HEK293 (cell line): ENCODE measurements around the gene SYNE1.

ENCODE experiments used
- CTCF ChIA-PET: fragments of 350-600 bp; formaldehyde crosslinking; extraction: SDS; loops from one replicate; lab custom pipeline; 2021; ENCODE audit warnings: antibody characterized with exemption; lab: Yijun Ruan, JAX
- POLR2A ChIA-PET: fragments of 300-600 bp; formaldehyde crosslinking; extraction: SDS; loops from one replicate; lab custom pipeline; 2020; ENCODE audit warnings: antibody characterized with exemption, inconsistent platforms; lab: Yijun Ruan, JAX
- H3K27ac ChIP-seq: fragments of 200-500 bp; sonication (Bioruptor generic); 2 replicates; pipeline ENCODE4 v1.5.1; 2014; ENCODE audit warnings: low read depth, low read length, control low read depth, inconsistent platforms; ENCODE audit errors: extremely low read depth
- H3K36me3 ChIP-seq, 2 experiments: fragments of 200-500 bp in 1 of 2; sonication (Bioruptor generic) in 1 of 2; 1 replicate in 1 of 2; 2 replicates in 1 of 2; pipeline ENCODE4 v1.5.1; 2014 to 2017; ENCODE audit warnings: inconsistent platforms in 2 of 2, low read length in 2 of 2; ENCODE audit not compliant: control insufficient read depth in 2 of 2, insufficient read depth in 1 of 2
- H3K4me1 ChIP-seq: fragments of 200-500 bp; sonication (Bioruptor generic); 2 replicates; pipeline ENCODE4 v1.5.1; 2014; ENCODE audit warnings: mild to moderate bottlenecking, low read length, inconsistent platforms; ENCODE audit not compliant: control insufficient read depth, insufficient read depth
- H3K4me3 ChIP-seq: 2 replicates; pipeline ENCODE4 v1.5.1; 2011; ENCODE audit warnings: low read depth, mild to moderate bottlenecking, control low read depth, low read length, moderate library complexity
- H3K9me3 ChIP-seq: fragments of 200-500 bp; sonication (Bioruptor generic); 2 replicates; pipeline ENCODE4 v1.5.1; 2014; ENCODE audit warnings: low read depth, low read length, inconsistent platforms; ENCODE audit not compliant: control insufficient read depth, insufficient read depth
- EGR2 ChIP-seq: fragments of 450-650 bp; formaldehyde crosslinking; IDR thresholded peaks from 2 replicates; pipeline ENCODE4 v1.5.1; 2016; ENCODE audit warnings: low read depth, missing biosample characterization, missing genetic modification characterization
- KLF1 ChIP-seq: fragments of 450-650 bp; formaldehyde crosslinking; IDR thresholded peaks from 2 replicates; pipeline ENCODE4 v1.5.1; 2016; ENCODE audit warnings: missing biosample characterization, missing genetic modification characterization
- MEIS1 ChIP-seq: sonication (generic); formaldehyde crosslinking; IDR thresholded peaks from 2 replicates; pipeline ENCODE4 v1.8.1; 2022; ENCODE audit warnings: missing genetic modification reagents, mild to moderate bottlenecking, borderline replicate concordance
- SP7 ChIP-seq: fragments of 450-650 bp; formaldehyde crosslinking; IDR thresholded peaks from 2 replicates; pipeline ENCODE4 v1.5.1; 2016; ENCODE audit warnings: missing biosample characterization, missing genetic modification characterization
- ZBTB7A ChIP-seq: fragments of 450-650 bp; formaldehyde crosslinking; IDR thresholded peaks from 2 replicates; pipeline ENCODE4 v1.5.1; 2016; ENCODE audit warnings: low read depth, missing biosample characterization, missing genetic modification characterization
- ZFHX2 ChIP-seq: fragments of 450-650 bp; formaldehyde crosslinking; conservative IDR thresholded peaks from 2 replicates; pipeline ENCODE4 v1.5.1; 2016; ENCODE audit warnings: missing biosample characterization, missing genetic modification characterization
- ZNF10 ChIP-seq: fragments of 450-650 bp; formaldehyde crosslinking; IDR thresholded peaks from 2 replicates; pipeline ENCODE4 v1.5.1; 2017; ENCODE audit warnings: missing biosample characterization, missing genetic modification characterization
- ZNF174 ChIP-seq: fragments of 450-650 bp; formaldehyde crosslinking; IDR thresholded peaks from 2 replicates; pipeline ENCODE4 v1.5.0; 2017; ENCODE audit warnings: missing biosample characterization, mild to moderate bottlenecking, missing genetic modification characterization
- ZNF202 ChIP-seq: fragments of 450-650 bp; formaldehyde crosslinking; IDR thresholded peaks from 2 replicates; pipeline ENCODE4 v1.5.1; 2016; ENCODE audit warnings: missing biosample characterization, missing genetic modification characterization, borderline replicate concordance
- ZNF239 ChIP-seq: fragments of 450-650 bp; formaldehyde crosslinking; IDR thresholded peaks from 2 replicates; pipeline ENCODE4 v1.5.1; 2016; ENCODE audit warnings: missing biosample characterization, missing genetic modification characterization
- ZNF341 ChIP-seq: fragments of 450-650 bp; formaldehyde crosslinking; IDR thresholded peaks from 2 replicates; pipeline ENCODE4; 2016; ENCODE audit warnings: low read depth, missing biosample characterization, missing genetic modification characterization
- ZNF350 ChIP-seq: fragments of 450-650 bp; formaldehyde crosslinking; IDR thresholded peaks from 2 replicates; pipeline ENCODE4 v1.5.0; 2017; ENCODE audit warnings: missing biosample characterization, mild to moderate bottlenecking, missing genetic modification characterization
- ZNF37A ChIP-seq: fragments of 450-650 bp; IDR thresholded peaks from 2 replicates; pipeline ENCODE4 v1.5.1; 2018; ENCODE audit warnings: missing biosample characterization, missing genetic modification characterization
- ZNF394 ChIP-seq: fragments of 450-650 bp; formaldehyde crosslinking; IDR thresholded peaks from 2 replicates; pipeline ENCODE4 v1.5.1; 2016; ENCODE audit warnings: missing biosample characterization, missing genetic modification characterization, mild to moderate bottlenecking, moderate library complexity, borderline replicate concordance
- ZNF404 ChIP-seq: fragments of 450-650 bp; formaldehyde crosslinking; IDR thresholded peaks from 2 replicates; pipeline ENCODE4 v1.5.1; 2017; ENCODE audit warnings: missing biosample characterization, missing genetic modification characterization
- ZNF48 ChIP-seq: fragments of 450-650 bp; formaldehyde crosslinking; IDR thresholded peaks from 2 replicates; pipeline ENCODE4 v1.5.1; 2016; ENCODE audit warnings: missing biosample characterization, missing genetic modification characterization
- ZNF529 ChIP-seq: fragments of 450-650 bp; formaldehyde crosslinking; IDR thresholded peaks from 2 replicates; pipeline ENCODE4 v1.5.1; 2017; ENCODE audit warnings: missing genetic modification characterization, missing biosample characterization; ENCODE audit not compliant: insufficient replicate concordance
- ZNF629 ChIP-seq: fragments of 450-650 bp; formaldehyde crosslinking; IDR thresholded peaks from 2 replicates; pipeline ENCODE4 v1.5.1; 2017; ENCODE audit warnings: missing biosample characterization, missing genetic modification characterization
- ZNF670 ChIP-seq: fragments of 450-650 bp; formaldehyde crosslinking; IDR thresholded peaks from 2 replicates; pipeline ENCODE4 v1.5.1; 2016; ENCODE audit warnings: missing biosample characterization, missing genetic modification characterization, low read depth
- ZNF76 ChIP-seq: fragments of 450-650 bp; formaldehyde crosslinking; IDR thresholded peaks from 2 replicates; pipeline ENCODE4; 2016; ENCODE audit warnings: low read depth, missing biosample characterization, missing genetic modification characterization, borderline replicate concordance
- ZNF791 ChIP-seq: fragments of 450-650 bp; formaldehyde crosslinking; IDR thresholded peaks from 2 replicates; pipeline ENCODE4 v1.5.1; 2016; ENCODE audit warnings: missing biosample characterization, missing genetic modification characterization
- ZNF830 ChIP-seq: fragments of 450-650 bp; IDR thresholded peaks from 2 replicates; pipeline ENCODE4 v1.5.0; 2018; ENCODE audit warnings: missing biosample characterization, missing genetic modification characterization, low read depth, mild to moderate bottlenecking, moderate library complexity
- ZNF843 ChIP-seq: fragments of 450-650 bp; formaldehyde crosslinking; IDR thresholded peaks from 2 replicates; pipeline ENCODE4 v1.5.1; 2016; ENCODE audit warnings: missing biosample characterization, missing genetic modification characterization
- ZSCAN16 ChIP-seq: fragments of 450-650 bp; formaldehyde crosslinking; IDR thresholded peaks from 2 replicates; pipeline ENCODE4 v1.5.1; 2016; ENCODE audit warnings: missing biosample characterization, missing genetic modification characterization
- ZSCAN30 ChIP-seq: fragments of 450-650 bp; IDR thresholded peaks from 2 replicates; pipeline ENCODE4 v1.5.1; 2018; ENCODE audit warnings: missing biosample characterization, mild to moderate bottlenecking, missing genetic modification characterization, moderate library complexity
- TF ChIP-seq, protein P1 (sequence below): fragments of 450-650 bp; formaldehyde crosslinking; conservative IDR thresholded peaks from 2 replicates; pipeline ENCODE4 v1.5.1; 2016; ENCODE audit warnings: low read depth, missing biosample characterization, missing genetic modification characterization
- TF ChIP-seq, protein P2 (sequence below): fragments of 450-650 bp; formaldehyde crosslinking; IDR thresholded peaks from 2 replicates; pipeline ENCODE4 v1.5.1; 2016; ENCODE audit warnings: missing biosample characterization, missing genetic modification characterization
- TF ChIP-seq, protein P3 (sequence below): fragments of 450-650 bp; formaldehyde crosslinking; IDR thresholded peaks from 2 replicates; pipeline ENCODE4 v1.5.1; 2016; ENCODE audit warnings: missing biosample characterization, missing genetic modification characterization

The SYNE1 gene

DNA sequence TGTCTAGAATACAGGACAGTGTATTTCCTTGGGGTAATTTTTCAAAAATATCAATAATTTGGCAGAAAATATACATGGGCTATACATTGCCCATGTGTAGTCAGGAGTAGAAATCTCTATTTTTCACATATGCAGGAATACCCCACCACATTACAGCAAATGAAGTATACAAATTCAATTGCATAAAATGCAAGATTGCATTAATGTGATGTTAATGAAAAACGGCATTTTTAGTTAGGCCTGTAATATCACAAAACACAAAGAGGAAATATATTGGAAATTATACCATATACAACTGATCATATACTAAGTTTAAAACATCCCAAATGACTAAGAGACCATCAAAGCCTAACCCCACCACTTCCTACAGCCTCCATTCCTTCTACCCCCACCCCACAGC is 154.9 kb downstream of the SYNE1 start:
- CTCF ChIA-PET, result interaction anchor here (0.6 to 0.9 kb wide), 3 partner anchors 161 to 467 kb away, joined by 3 read pairs; no protein-coding TSS in a partner anchor
- TF ChIP-seq ZNF404 (tag by site-specific recombination), result no peak
- no peak for TF ChIP-seq ZBTB7A (tag by site-specific recombination)
- no peak for TF ChIP-seq SP7 (tag by site-specific recombination)
- no peak for TF ChIP-seq ZSCAN30
- TF ChIP-seq, protein P1, sequence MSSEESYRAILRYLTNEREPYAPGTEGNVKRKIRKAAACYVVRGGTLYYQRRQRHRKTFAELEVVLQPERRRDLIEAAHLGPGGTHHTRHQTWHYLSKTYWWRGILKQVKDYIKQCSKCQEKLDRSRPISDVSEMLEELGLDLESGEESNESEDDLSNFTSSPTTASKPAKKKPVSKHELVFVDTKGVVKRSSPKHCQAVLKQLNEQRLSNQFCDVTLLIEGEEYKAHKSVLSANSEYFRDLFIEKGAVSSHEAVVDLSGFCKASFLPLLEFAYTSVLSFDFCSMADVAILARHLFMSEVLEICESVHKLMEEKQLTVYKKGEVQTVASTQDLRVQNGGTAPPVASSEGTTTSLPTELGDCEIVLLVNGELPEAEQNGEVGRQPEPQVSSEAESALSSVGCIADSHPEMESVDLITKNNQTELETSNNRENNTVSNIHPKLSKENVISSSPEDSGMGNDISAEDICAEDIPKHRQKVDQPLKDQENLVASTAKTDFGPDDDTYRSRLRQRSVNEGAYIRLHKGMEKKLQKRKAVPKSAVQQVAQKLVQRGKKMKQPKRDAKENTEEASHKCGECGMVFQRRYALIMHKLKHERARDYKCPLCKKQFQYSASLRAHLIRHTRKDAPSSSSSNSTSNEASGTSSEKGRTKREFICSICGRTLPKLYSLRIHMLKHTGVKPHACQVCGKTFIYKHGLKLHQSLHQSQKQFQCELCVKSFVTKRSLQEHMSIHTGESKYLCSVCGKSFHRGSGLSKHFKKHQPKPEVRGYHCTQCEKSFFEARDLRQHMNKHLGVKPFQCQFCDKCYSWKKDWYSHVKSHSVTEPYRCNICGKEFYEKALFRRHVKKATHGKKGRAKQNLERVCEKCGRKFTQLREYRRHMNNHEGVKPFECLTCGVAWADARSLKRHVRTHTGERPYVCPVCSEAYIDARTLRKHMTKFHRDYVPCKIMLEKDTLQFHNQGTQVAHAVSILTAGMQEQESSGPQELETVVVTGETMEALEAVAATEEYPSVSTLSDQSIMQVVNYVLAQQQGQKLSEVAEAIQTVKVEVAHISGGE (tag by site-specific recombination), result no peak
- TF ChIP-seq ZNF10 (tag by site-specific recombination), result no peak
- no peak for TF ChIP-seq ZNF791 (tag by site-specific recombination)
- TF ChIP-seq ZNF37A (tag by site-specific recombination), result no peak
- no peak for TF ChIP-seq ZNF341 (tag by site-specific recombination)

DNA sequence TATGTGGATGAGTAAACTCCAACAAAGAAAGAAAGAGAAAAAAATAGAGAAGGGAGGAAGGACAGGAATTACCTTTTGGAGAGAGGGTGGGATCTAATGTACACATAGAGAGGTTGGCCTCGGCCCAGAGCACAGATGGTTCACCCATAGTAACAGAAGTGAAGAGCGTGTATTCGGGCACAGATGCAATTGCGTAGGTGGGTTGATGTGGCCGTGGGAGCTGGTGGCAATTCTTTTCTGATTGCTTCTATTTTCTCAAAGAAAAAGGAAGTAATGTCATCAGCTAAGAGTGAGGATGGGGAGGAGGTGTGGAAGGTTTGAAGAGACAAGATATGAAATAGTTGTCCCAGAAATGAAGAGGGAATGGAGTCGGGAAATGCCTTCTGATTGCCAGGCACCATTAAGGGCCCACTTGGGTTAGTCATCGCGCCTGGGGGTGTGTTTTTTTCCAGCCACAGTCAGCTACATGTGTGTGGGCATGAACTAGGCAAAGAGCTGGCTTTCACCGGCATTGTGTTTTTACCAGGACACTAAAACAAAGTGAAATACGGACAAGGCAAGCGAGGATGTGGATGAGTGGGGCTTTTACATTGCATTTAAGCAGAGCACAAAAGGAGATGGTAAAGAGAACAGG is 158.7 kb downstream of the SYNE1 start:
- ChIA-PET POLR2A (no interaction called here), CTCF (interaction anchor here (0.5 to 0.8 kb wide), 2 partner anchors 74 to 264 kb away, joined by 3 to 5 read pairs; no protein-coding TSS in a partner anchor)
- no peak overlapping the region for H3K27ac ChIP-seq

More for the DNA sequence above, 154.9 kb downstream of the SYNE1 start:
- Histone ChIP-seq H3K4me3 (no peak overlapping the region), H3K36me3 (no peaks in the 10 kb centered on the region), H3K4me1 (no peaks in the 10 kb centered on the region), H3K9me3 (no peaks in the 10 kb centered on the region), H3K27ac (no peak overlapping the region)
- POLR2A ChIA-PET, result no interaction called here

DNA sequence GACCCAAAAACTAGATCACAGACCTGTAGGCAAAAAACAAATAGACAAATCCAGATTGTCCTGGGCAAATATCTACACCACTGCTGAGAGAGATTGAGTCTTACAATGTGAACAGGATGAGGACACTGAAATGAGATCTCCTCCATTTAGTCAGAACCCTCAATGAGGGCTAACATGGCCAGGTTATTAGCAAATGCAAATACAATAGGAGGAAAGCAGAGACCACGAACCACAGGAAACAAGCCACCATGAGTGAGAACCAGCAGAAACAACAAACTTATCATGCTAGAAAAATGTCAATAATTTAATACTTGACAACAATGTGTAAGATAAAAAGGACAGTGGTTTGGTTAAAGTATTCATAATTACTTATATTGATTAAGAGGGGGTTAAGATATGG is 162.8 kb downstream of the SYNE1 start:
- Histone ChIP-seq H3K4me3 (no peak overlapping the region), H3K36me3 (no peaks in the 10 kb centered on the region), H3K27ac (no peak overlapping the region), H3K4me1 (0 out of 2 replicates have a peak, but pooled peaks cover 3% of the 10 kb centered on the region), H3K9me3 (no peaks in the 10 kb centered on the region)
- POLR2A ChIA-PET, result interaction anchor here (0.6 kb wide), 1 partner anchor 52 kb away, joined by 3 read pairs; no protein-coding TSS in a partner anchor
- CTCF ChIA-PET, result no interaction called here
- no peak for TF ChIP-seq ZNF843 (tag by site-specific recombination)
- no peak for TF ChIP-seq MEIS1
- TF ChIP-seq ZNF830, result no peak
- TF ChIP-seq ZNF174, result no peak
- TF ChIP-seq, protein P2, sequence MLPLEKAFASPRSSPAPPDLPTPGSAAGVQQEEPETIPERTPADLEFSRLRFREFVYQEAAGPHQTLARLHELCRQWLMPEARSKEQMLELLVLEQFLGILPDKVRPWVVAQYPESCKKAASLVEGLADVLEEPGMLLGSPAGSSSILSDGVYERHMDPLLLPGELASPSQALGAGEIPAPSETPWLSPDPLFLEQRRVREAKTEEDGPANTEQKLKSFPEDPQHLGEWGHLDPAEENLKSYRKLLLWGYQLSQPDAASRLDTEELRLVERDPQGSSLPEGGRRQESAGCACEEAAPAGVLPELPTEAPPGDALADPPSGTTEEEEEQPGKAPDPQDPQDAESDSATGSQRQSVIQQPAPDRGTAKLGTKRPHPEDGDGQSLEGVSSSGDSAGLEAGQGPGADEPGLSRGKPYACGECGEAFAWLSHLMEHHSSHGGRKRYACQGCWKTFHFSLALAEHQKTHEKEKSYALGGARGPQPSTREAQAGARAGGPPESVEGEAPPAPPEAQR (tag by site-specific recombination), result no peak
- no peak for TF ChIP-seq ZNF629 (tag by site-specific recombination)
- TF ChIP-seq ZNF76 (tag by site-specific recombination), result no peak
- TF ChIP-seq, protein P3, sequence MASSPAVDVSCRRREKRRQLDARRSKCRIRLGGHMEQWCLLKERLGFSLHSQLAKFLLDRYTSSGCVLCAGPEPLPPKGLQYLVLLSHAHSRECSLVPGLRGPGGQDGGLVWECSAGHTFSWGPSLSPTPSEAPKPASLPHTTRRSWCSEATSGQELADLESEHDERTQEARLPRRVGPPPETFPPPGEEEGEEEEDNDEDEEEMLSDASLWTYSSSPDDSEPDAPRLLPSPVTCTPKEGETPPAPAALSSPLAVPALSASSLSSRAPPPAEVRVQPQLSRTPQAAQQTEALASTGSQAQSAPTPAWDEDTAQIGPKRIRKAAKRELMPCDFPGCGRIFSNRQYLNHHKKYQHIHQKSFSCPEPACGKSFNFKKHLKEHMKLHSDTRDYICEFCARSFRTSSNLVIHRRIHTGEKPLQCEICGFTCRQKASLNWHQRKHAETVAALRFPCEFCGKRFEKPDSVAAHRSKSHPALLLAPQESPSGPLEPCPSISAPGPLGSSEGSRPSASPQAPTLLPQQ (tag by site-specific recombination), result no peak
- TF ChIP-seq ZNF48 (tag by site-specific recombination), result no peak
- no peak for TF ChIP-seq ZNF529
- TF ChIP-seq ZNF670 (tag by site-specific recombination), result no peak
- no peak for TF ChIP-seq ZNF202
- no peak for TF ChIP-seq ZNF394 (tag by site-specific recombination)
- no peak for TF ChIP-seq KLF1
- no peak for TF ChIP-seq ZNF239

More for the DNA sequence above, 158.7 kb downstream of the SYNE1 start:
- no peaks in the 10 kb centered on the region for H3K9me3 ChIP-seq
- no peak overlapping the region for H3K4me3 ChIP-seq
- TF ChIP-seq ZNF350 (tag by site-specific recombination), result no peak
- TF ChIP-seq ZSCAN16 (tag by site-specific recombination), result no peak
- TF ChIP-seq ZFHX2 (tag by site-specific recombination), result peak; percentile 40; the same call in 1 of the 2 replicates
- TF ChIP-seq EGR2 (tag by site-specific recombination), result peak; percentile 40
- no peaks in the 10 kb centered on the region for H3K4me1 ChIP-seq
- no peaks in the 10 kb centered on the region for H3K36me3 ChIP-seq
